Middle frontal gyrus (tissue), 1 donor: ENCODE measurements around the gene CTTN.

Source experiments
- DNase-seq: peaks from one replicate; pipeline ENCODE4 v3.0.0-alpha.2; 2015; ENCODE audit warnings: low spot score; ENCODE audit errors: extremely low spot score

The CTTN gene

DNA sequence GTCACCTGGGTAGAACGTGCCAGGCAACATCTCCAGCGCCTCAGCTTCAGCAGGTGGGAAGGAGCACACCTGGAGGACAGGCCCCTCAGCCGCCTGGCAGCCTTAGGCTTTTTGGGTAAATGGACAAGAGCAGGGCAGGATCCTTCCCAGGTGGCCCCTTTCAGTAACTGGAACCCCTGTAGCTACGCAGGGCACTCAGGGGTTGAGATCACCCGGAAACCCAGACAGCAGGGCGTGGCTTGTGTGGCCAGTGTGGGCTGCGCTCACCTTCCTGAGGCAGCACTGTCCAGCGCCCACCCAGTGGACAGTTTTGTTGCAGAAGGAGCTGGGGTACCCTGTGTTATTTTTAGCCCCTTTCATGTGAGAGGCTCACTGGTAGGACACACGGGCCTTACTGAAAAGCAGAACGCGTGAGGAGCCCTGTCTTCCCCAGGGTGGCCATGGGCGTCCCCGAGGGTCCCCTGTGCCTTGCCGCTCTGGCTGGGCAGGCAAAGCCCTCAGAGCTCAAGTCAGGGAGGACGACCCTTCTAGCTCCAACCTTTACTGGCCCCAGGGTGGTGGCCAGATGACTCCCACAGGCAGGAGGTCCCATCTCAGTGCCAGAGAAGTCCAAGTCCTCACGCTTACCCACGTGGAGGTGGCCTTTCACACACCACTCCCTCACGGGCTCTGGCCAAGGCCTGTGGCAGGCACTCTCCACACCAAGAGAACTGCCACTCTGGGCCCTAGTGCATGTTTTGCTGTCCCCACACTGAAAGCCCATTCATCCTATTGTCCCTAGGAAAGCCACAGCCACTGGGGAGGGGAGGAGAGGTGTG lies 75.8 kb downstream of the CTTN start:
- DNase-seq, result no peak

DNA sequence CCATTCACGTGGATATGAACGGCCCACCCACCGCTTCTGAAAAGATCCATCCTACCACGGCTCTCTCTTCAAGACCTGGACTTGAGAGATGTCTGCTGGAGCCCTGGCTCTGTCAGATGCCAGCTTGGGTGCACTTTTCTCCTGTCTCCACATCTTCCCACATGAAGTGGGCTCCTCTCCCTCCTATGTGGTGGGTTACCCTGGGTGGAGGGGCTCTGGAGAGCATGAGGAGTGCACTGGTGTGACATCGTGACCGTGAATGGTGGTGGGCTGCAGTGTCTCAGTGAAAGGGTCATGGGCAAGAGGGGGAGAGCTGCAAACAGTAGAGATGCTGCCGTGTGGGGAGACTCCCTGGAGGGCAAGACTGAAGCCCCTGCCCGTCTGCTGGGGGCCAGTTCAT lies 76.4 kb downstream of the CTTN start:
- DNase-seq, result no peak

DNA sequence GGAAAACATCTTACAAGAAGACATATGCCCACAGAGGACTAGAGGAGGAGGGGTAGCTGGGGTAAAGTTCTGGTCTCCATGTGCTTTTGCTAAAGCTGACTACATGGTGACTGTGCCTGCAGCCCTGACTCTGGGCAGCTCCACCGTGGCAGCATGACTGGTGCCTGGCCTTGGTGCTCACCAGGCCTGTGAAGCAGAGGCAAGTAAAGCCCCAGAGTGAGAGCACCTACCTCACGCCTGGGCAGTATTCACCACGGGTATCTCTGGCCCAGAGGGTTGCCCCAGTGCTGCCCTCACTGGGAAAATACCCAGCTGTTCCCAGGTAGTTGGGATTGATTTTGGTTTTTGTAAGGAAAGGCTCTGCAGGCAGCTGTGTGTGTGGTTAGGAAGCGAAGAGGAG lies 78.3 kb downstream of the CTTN start:
- no peak for DNase-seq

DNA sequence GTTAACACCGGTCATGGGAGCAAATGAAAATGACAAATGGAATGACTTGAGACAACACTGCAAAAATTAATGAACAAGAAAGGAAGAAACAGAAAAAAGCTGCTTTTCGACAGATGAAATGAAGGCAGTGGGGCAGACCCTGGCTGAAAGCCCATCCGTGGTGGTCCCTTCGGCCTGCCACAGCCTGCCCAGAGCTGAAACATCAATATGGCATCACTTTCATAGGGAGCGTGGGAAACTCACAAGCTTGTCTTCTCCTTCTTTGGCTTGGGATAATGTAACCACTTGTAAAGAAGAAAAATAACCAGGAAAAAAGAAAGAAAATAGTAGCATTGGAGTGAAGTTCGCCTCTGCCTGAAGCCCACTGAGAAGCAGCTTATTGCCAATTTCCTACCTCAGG lies 78.8 kb downstream of the CTTN start:
- DNase-seq, result no peak

DNA sequence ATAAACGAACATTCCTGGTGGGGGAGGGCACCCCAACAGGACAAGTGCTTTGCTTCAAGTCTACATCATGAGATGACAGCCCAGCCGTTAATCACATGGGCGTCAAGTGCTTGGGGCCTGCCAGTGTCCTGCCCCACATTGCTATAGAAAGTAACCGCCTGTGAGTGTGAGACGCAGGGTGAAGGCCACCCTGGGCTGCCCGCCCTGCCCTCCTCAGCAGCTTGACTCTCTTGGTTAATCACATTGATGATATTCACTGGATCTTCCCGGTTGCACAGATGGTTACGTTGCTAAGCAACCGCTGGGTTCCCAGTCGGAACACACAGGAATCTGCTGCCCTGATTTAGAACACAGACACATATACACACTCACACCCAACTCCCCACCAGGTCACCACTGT lies 79.3 kb downstream of the CTTN start:
- no peak for DNase-seq

DNA sequence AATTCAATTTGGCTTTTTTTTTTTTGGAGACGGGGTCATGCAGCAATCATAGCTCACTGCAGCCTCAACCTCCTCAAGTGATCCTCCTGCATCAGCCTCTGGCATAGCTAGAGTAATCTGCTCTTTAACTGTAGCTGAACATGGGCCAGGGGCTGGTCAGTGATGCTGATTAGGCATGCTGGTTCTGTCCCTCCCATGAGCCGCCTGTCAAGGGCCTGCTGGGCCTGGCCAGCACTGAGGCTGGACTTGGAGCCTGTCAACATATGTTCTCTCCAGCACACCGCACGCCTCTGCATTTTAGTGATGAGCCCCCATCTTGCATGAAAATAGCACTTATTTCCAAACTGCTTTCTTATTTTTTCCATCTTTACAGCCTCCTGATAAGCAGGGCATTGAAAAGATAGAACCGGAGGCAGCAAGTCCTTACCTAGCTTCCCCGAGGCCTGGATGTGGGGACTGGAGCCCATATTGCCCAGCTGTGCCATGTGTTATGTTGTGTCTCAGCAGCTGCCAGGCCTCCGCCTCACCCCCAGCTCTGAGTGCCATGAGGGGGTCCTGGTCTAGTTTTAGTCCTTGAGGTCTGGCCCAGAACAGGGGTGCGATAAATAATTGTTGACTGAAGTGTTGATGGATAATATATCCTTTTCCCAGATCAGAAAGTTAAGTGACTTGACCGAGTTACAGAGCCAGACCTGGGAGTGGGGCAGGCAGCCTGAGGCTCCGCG lies 80.0 kb downstream of the CTTN start:
- DNase-seq, result no peak

DNA sequence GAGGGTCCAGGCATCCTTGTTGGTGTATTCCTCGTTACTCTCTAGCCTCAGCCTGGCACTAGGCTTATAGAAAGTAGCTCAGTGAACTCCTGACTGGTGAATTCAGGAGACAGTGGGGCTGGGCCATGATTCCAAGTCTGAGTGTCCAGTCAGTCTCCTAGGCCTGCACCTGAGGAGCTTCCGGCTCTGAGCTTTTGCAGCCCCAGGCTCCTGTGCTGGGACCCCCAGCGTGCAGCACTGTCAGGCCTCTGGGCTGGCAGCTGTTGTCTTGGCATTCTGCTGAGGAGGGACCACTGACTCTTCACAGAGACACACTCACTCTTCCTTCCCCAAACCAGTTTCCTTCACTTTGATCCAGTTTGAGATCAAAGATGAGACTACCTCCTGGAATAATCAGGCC lies 82.4 kb downstream of the CTTN start:
- no peak for DNase-seq

DNA sequence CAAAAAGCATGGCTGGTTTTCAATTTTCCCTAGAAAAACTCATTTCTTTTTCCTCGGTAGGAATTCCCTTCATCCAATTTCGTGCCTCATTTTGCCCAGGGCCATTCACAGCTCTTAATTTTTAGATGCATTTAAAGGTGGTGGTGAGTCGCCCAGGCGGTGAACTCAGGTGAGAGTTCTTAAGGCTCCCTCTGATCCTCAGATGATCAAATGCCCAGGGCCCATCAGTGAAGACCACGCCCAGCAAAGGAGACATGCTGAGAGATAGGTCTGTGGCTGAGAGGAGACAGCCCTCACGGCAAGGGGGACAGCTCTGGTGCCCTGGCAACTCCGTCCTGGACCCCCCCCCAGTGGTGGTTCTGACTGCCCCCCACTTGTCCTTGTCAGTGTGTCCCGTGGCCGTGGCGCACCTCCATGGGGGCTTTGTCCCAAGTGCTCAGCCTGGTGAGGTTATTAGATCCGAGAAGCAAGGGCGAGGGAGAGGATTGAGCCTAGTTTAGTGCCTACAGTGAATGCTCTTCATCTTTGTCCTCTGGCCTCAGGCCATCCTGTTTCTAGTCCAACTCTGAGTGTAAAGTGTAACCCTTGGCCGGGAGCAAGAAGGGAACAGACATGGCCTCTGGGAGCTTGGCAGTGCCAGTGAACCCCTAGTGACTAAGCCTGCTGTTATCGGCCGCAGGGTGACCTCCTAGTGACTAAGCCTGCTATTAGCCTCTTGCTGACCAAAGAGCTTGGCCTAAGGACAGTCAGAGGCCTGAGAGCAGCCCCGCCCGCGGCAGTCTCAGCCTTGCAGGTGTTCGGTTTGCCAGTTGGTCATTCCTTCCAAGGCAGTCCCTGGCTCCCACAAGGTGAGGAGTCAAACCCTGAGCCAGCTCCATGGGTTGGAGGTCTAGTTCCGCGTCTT lies 83.5 kb downstream of the CTTN start:
- no peak for DNase-seq

DNA sequence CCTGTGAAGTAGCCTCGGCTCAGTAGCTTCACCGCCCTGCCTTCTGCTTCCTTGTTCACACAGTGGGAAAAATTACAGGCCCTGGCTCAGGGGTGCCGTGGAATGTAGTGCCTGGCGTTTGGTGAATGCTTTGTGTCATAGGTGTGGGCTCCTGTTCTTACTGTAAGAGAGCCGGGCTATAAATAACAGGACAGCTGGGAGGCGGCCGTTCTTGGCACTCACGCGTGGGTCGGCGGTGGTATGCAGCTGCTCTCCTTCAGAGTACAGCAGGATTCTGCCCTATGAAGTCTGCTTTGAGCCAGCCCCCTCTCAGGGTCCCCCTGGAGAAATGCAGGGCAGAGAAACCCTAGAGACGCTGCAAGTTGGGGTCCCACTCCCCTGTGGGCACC lies 84.2 kb downstream of the CTTN start:
- DNase-seq, result no peak

DNA sequence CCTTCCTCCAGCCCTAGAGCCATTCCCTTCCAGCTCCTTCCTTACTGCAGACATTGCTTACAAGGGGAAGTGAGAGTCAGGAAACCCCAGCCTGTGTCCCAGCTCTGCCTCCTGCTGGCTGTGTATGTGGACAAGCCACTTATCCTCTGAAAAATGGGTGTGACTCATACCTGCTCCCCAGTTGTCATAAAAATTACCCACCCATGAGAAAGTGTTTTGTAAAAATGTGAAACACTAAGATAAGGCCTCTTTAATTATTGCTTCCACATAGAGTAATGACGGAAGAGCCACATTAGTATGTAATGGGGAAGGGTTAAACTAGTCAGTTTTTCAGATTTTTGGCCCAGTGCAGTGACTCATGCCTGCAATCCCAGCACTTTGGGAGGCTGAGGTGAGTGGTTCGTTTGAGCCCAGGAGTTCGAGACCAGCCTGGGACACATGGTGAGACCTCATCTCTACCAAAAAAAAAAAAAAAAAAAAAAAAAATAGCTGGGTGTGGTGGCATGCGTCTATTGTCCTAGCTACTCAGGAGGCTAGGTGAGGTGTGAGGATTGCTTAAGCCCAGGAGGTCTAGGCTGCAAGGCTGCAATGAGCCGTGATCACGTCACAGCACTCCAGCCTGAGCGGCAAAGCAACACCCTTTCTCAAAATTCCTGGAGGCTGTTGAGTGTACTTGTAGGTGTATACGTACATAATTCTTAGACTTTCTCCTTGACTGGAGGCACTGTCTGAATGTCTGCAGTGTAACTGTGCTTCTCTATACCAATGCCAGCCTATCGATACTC lies 84.9 kb downstream of the CTTN start:
- no peak for DNase-seq

DNA sequence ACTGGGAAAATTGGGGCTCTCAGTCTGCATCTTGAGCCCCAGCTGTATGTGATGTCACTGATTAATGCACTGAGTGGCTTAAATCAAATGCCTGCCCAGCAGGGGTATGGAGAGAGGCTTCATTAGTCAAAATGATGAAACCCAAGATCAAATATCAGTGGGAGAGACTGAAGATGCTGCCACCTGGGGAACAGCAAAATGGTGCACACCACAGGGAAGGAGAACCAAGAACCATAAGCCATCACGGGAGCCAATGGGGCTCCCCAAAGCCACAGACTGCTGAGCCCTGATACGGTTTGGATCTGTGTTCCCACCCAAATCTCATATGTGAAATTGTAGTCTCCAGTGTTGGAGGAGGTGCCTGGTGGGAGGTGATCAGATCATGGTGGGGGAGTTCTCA lies 85.6 kb downstream of the CTTN start:
- no peak for DNase-seq

DNA sequence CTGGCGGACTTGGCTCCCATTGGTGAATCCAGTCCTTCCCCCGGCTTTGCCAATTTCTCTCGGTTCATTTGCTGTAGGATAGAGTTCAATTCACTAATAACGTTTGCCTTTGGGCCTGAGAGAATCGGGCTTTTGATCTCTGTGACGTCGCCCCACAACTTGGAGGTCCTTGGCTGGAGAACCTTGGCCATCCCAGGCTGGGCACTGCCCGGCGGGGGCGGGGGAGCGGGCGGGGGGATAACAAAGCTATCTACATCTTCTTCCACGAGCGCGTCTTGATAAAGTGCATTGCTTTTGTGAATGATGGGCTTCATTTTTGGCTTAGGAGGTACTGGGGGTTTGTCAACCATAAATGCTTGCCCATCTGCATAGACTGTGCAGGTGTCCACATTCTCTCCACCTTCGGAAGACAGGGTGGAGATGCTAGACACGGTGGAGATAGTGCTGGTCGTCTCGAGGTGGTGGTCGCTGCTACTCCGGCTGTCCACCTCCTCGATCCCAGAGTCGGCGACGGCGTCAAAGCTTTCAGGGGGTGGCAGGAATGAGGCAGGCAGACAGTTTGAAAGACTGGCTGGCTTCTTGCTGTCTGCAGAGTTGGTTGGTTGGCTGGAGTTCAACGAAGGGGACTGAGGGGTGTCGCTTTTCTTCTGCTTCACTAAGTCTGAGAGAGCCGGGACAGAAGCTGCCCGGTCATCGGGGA lies 87.1 kb downstream of the CTTN start:
- no peak for DNase-seq

DNA sequence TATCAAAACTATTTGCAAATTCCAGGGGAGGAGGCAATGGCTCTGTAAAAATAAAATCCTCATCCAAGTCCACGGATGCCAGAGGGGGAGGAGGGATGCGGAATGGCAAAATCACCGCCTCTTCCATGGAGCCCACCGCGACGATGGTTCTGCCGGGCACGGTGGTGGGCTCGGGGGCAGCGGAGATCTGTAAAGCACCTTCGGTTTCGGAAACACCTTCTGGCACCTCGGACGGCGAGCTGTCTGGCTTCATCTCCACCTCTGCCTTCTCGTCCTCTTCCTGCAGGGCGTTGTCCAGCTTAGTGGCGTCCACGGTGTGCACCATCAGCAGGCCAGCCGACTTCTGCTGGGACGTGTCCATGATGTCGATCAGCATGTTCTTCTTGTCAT lies 87.7 kb downstream of the CTTN start:
- no peak for DNase-seq
